CD1c-positive myeloid dendritic cell (primary cell): ENCODE measurements around the gene EPHA7.

Source experiments
- DNase-seq: peaks from one replicate; pipeline ENCODE4 v3.0.0-alpha.2; 2016; ENCODE audit errors: extremely low spot score

The EPHA7 gene

GRCh38 chr6:93325761-93326160 lies 93.6 kb downstream of the EPHA7 start:
- no peak for DNase-seq

- no peak for DNase-seq
Observed at GRCh38 chr6:93323630-93324029, 95.7 kb downstream of the EPHA7 start.

- no peak for DNase-seq
Observed at GRCh38 chr6:93322651-93323050, 96.7 kb downstream of the EPHA7 start.

- no peak for DNase-seq
Observed at GRCh38 chr6:93319304-93319703, 100.1 kb downstream of the EPHA7 start.

- no peak for DNase-seq
Observed at GRCh38 chr6:93318121-93318520, 101.2 kb downstream of the EPHA7 start.

- no peak for DNase-seq
Observed at GRCh38 chr6:93317592-93317991, 101.8 kb downstream of the EPHA7 start.

GRCh38 chr6:93307505-93308409 lies 111.6 kb downstream of the EPHA7 start:
- no peak for DNase-seq

- DNase-seq, result no peak
Observed at GRCh38 chr6:93305088-93305487, 114.3 kb downstream of the EPHA7 start.

- no peak for DNase-seq
Observed at GRCh38 chr6:93304505-93304904, 114.9 kb downstream of the EPHA7 start.

GRCh38 chr6:93300661-93301060 lies 118.7 kb downstream of the EPHA7 start:
- DNase-seq, result no peak

- DNase-seq, result no peak
Observed at GRCh38 chr6:93299622-93300021, 119.7 kb downstream of the EPHA7 start.

- DNase-seq, result no peak
Observed at GRCh38 chr6:93295631-93296030, 123.7 kb downstream of the EPHA7 start.

GRCh38 chr6:93294879-93295278 lies 124.5 kb downstream of the EPHA7 start:
- no peak for DNase-seq

- DNase-seq, result no peak
Observed at GRCh38 chr6:93293872-93294271, 125.5 kb downstream of the EPHA7 start.

GRCh38 chr6:93293460-93293859 lies 125.9 kb downstream of the EPHA7 start:
- no peak for DNase-seq

GRCh38 chr6:93282521-93283031 lies 136.8 kb downstream of the EPHA7 start:
- no peak for DNase-seq

GRCh38 chr6:93278241-93278640 lies 141.1 kb downstream of the EPHA7 start:
- DNase-seq, result no peak

GRCh38 chr6:93272896-93273295 lies 146.5 kb downstream of the EPHA7 start:
- DNase-seq, result no peak

GRCh38 chr6:93272211-93272610 lies 147.1 kb downstream of the EPHA7 start:
- no peak for DNase-seq

GRCh38 chr6:93266116-93266817 lies 153.1 kb downstream of the EPHA7 start:
- no peak for DNase-seq

- DNase-seq, result no peak
Observed at GRCh38 chr6:93260881-93261280, 158.5 kb downstream of the EPHA7 start.

GRCh38 chr6:93259332-93259731 lies 160.0 kb downstream of the EPHA7 start:
- no peak for DNase-seq

GRCh38 chr6:93252930-93253329 lies 166.4 kb downstream of the EPHA7 start:
- no peak for DNase-seq
